DMS79 (cell line): ENCODE data around the gene PTPRK.

ENCODE experiments used
- DNase-seq: peaks from one replicate; lab custom pipeline; 2025; lab: John Stamatoyannopoulos, UW

Gene PTPRK

GRCh38 chr6:128520436-128521281, at the start of gene PTPRK:
Gene PTPRK, minus strand, starts transcription at chr6:128520599. Its CDS starts 241 bp downstream, at chr6:128520358.
- peak; percentile 68 for DNase-seq

- no peak for DNase-seq
These were observed 46.6 kb upstream of the PTPRK start for GRCh38 chr6:128567029-128567428.

GRCh38 chr6:128560966-128561365, 40.6 kb upstream of the PTPRK start:
- DNase-seq: no peak

GRCh38 chr6:128558924-128559323, 38.5 kb upstream of the PTPRK start:
- DNase-seq: no peak

- DNase-seq: no peak
These were observed 37.6 kb upstream of the PTPRK start for GRCh38 chr6:128558021-128558420.

- no peak for DNase-seq
These were observed 36.7 kb upstream of the PTPRK start for GRCh38 chr6:128557081-128557480.

- DNase-seq: no peak
These were observed 33.9 kb upstream of the PTPRK start for GRCh38 chr6:128554302-128554701.

- DNase-seq: no peak
These were observed 20.9 kb upstream of the PTPRK start for GRCh38 chr6:128541261-128541660.

- no peak for DNase-seq
These were observed 18.4 kb upstream of the PTPRK start for GRCh38 chr6:128538763-128539162.

GRCh38 chr6:128532827-128533226, 12.4 kb upstream of the PTPRK start:
- DNase-seq: no peak

GRCh38 chr6:128532136-128532535, 11.7 kb upstream of the PTPRK start:
- DNase-seq: no peak

- DNase-seq: no peak
These were observed 11.3 kb upstream of the PTPRK start for GRCh38 chr6:128531696-128532095.

GRCh38 chr6:128528241-128528640, 7.8 kb upstream of the PTPRK start:
- DNase-seq: no peak

GRCh38 chr6:128527375-128527774, 7.0 kb upstream of the PTPRK start:
- DNase-seq: no peak

GRCh38 chr6:128526152-128526914, 5.9 kb upstream of the PTPRK start:
- no peak for DNase-seq

- no peak for DNase-seq
These were observed 5.0 kb upstream of the PTPRK start for GRCh38 chr6:128525406-128525805.

GRCh38 chr6:128521282-128521632, 858 bp upstream of the PTPRK start:
- no peak for DNase-seq

- DNase-seq: no peak
These were observed 416 bp downstream of the PTPRK start for GRCh38 chr6:128519931-128520435.

- peak; percentile 29 for DNase-seq
These were observed 1.1 kb downstream of the PTPRK start for GRCh38 chr6:128519132-128519930.

GRCh38 chr6:128518434-128519131, 1.8 kb downstream of the PTPRK start:
- DNase-seq: no peak

- DNase-seq: no peak
These were observed 3.3 kb downstream of the PTPRK start for GRCh38 chr6:128517124-128517523.

GRCh38 chr6:128516514-128516898, 3.9 kb downstream of the PTPRK start:
- DNase-seq: no peak
